ENCODE results near the gene PRDM10.
"Not testable (repeated sequence)": the region's sequence is repeated elsewhere in the genome, so short reads cannot be mapped to it uniquely, and the experiment has no call there.

Gene PRDM10

DNA sequence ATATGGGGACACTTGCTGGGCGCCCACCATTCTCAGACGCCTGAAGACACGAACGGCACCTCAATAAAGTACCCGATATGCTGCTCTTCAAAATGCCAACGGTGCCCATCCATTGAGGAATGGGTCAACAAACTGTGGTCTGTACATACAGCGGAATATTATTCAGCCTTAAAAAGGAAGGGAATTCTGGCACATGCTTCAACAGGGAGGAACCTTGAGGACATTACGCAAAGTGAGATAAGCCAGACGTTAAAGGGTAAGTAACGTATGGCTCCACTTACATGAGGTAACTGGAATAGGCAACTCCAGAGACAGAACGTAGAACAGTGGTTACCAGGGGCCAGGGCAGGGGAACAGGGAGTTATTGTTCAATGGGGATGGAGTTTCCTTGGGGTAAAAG, 28.0 kb downstream of the PRDM10 start:
- no peak for DNase-seq (ENCODE audit: low spot score)

GRCh38 chr11:129974237-129974636, 28.4 kb downstream of the PRDM10 start:
- DNase-seq (ENCODE audit: low spot score), result no peak

DNA sequence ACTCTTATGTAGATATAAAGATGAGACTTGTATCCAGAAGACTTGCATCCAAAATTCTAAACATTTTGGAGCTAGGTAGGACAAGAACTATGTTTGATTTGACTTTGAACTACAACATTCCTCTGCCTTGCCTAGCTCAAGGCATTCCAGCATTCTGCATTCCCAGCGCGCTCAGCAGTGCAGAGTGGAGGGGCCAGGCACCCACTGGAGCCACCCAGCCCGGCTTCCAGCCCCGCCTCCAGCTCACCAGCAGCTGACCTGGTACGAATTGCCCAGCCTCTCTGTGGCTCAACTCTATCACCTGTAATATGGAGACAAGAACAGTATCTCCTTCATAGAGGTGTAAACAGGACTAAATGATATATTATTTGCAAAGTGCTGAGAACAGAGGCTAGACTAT, 28.8 kb downstream of the PRDM10 start:
- DNase-seq (ENCODE audit: low spot score), result no peak

DNA sequence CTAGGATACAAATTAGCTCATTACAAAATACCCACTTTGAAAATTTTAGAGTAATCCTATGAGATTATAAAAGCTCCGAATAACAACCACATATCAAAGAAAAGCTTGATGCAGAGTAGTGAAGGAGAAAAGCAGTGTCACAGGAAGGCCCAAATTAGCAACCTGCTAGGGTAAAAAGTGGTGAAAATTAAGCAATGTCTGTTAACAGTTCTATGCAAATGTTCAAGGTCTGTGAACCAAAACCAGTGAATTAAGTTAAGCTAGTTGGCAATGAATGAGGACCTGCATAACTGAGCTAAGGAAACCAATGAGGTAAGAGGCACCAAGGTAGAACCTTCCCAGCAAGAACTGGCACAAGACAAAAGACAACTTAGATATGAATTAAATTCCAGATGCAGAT, 29.6 kb downstream of the PRDM10 start:
- no peak for DNase-seq (ENCODE audit: low spot score)

GRCh38 chr11:129972611-129973010, 30.0 kb downstream of the PRDM10 start:
- DNase-seq (ENCODE audit: low spot score), result no peak

DNA sequence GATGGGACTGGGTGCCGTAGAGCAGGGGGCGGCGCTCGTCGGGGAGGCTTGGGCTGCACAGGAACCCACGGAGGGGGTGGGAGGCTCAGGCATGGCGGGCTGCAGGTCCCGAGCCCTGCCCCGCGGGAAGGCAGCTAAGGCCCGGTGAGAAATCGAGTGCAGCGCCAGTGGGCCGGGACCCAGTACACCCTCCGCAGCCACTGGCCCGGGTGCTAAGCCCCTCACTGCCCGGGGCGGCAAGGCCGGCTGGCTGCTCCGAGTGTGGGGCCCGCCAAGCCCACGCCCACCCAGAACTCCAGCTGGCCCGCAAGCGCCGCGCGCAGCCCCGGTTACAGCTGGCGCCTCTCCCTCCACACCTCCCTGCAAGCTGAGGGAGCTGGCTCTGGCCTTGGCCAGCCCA, 30.8 kb downstream of the PRDM10 start:
- not testable (repeated sequence) for DNase-seq (ENCODE audit: low spot score)

- DNase-seq (ENCODE audit: low spot score), result no peak
Observed at GRCh38 chr11:129969920-129970319, 32.7 kb downstream of the PRDM10 start.

DNA sequence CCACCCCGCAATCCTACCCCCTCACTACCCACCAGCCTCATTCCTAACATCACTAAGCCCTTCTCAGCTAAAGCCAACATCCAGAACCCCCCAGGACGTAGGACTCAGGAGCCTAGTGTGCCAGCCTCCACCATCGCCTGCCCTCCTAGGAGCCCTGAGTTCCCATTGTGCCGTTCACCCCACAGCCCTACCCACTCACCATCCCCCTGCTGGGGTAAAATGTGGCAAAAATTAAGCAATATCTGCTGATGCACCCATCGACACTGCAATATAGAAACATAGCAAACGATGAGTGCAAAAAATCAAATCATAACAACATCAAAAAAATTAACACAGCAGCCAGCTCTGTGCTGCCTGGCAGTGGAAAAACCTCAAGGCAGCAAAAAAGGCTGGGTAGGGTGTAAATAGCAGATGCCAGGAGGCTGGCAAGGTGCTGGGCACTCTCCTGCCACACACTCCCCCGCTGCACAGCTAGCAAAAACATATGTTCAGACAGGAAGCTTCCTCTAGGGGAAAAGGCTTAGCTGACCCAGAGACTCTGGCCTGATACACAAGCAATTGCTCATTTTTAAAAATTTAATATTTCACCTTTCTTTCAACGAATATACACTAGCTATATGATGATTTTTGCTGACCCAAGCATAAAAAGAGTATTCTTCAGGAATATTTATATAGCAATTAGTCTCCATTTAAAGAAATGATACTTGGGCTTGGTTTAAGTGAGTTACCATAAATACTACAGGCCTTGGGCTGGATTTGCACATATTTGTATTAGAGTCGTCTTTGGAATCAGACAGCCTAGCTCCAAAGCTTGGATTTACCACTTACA, 33.8 kb downstream of the PRDM10 start:
- no peak for DNase-seq (ENCODE audit: low spot score)

- no peak for DNase-seq (ENCODE audit: low spot score)
Observed at GRCh38 chr11:129967996-129968395, 34.6 kb downstream of the PRDM10 start.

- no peak for DNase-seq (ENCODE audit: low spot score)
Observed at GRCh38 chr11:129965248-129965647, 37.4 kb downstream of the PRDM10 start.

DNA sequence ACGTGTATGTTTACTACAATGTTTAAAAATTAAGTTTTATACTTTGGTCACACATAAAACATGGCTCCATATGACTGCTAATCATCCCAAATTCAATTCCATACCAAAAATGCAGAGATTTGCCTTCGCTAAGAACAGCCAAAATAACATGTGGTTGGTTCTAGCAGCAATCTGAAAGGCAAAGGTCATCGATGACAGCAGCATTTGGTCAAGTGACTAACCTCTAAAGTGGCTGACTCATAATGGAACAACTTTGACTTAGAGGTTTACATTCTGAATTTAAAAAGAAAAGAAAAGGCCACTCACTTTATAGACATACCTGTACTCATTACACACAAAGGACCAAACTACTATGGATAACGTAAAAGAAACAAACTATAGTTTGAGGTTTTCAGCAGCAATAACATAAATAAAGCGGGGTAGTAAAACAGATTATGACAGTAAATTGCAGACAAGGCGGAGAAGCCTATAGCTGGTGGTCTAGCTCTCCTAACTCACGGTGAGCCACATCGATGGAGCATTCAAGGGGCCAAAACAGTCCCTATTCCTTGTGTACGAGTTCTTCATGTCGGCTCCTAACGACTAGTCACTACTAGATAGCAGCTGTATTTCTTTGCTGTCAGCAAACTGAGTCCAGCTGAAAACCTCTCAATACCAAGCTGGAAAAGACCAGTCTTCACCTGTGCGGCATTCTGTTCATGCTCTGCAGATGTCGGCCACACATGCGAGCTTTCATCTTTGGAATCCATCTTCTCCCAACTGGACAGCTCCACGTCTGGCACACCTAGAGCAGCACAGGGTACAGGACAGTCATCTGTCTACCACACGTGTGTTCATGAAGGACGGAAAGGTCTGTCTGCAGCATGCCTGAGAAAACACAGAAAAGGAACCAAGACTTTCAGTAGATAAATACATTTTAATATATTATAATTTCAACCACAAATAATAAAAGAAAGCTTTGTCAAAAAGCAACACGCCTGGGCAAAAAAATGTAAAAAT, 42.1 kb downstream of the PRDM10 start:
- peak; percentile 24 for DNase-seq (ENCODE audit: low spot score)

DNA sequence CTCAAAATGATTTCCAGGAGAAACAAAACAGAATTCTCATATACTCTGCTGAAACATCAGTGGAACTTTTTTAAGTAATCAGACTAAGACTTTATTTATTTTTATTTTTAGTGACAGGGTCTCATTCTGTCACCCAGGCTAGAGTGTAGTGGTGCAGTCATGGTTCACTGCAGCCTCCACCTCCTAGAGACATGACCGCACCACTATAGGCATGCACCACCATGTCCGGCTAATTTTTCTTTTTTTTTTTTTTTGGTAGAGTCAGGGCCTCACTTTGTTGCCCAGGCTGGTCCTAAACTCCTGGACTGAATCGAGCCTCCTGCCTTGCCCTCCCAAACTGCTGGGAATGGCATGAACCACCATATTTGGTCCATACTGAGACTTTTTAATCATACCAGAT, 42.9 kb downstream of the PRDM10 start:
- DNase-seq (ENCODE audit: low spot score), result no peak

DNA sequence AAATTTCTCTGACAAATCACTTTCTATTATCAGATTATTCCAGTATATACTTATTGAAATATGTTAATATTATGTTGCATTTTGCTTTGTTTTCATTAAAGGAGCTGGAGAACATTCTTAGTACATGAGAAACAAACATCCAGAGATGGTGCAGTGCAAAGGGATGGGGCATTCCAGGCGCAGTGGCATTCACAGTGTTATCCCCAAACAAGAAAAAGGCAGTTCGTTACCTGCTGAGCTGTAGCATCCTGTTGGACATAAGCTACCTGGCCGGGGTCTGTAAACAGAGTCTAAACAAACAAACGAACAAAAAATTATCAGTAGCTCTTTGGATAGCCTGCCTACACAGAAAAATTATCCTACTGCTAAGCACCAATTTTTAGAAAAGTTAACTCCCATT, 47.4 kb downstream of the PRDM10 start:
- DNase-seq (ENCODE audit: low spot score), result no peak

DNA sequence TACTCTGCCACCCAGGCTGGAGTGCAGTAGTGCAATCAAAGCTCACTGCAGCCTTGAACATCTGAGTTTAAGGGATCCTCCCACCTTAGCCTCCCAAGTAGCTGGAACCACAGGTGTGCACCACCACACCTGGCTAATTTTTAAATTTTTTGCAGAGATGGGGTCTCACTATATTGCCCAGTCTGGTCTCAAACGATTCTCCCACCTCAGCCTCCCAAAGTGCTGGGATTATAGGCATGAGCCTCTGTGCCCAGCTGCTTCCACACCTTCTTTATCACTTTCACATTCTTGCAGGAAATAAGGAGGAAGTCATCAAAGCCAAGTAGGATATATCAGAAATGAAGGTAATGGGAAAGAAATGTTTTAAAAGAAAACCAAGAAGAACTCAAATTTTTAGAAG, 47.9 kb downstream of the PRDM10 start:
- DNase-seq (ENCODE audit: low spot score), result not testable (repeated sequence)

GRCh38 chr11:129951866-129952262, 50.8 kb downstream of the PRDM10 start:
- DNase-seq (ENCODE audit: low spot score), result no peak

DNA sequence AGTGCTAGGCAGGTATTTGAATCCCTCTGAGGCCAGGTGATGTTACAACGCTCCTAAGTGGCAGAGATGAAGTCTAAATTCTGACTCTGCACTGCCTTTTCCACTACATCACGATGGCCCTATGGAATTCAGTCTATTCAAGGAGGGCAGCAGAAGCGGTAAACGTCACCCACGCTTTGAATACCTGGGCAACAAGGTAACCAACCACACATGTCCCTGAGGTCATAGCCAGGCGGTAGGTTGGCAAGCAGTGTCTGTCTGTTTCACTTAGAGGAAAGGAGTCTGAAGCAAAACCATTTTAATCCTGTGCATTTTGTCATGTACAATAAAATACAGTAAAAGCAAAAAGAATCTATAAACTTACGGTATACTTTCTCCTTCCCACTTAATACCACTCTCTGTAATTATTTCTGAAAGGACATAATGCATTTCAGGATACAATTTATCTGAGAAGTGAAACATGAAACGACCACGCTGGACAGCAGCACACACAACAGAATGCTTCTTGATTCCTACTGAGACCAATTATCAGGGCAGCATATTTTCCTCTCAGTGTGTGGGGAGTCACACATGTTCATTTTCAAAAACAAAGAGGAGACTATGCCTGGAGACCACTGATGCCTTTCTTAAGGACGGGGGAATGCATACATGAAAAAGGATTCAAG, 51.3 kb downstream of the PRDM10 start:
- DNase-seq (ENCODE audit: low spot score), result no peak

GRCh38 chr11:129950101-129951091, 52.2 kb downstream of the PRDM10 start:
- DNase-seq (ENCODE audit: low spot score), result peak; percentile 40

- DNase-seq (ENCODE audit: low spot score), result no peak
Observed at GRCh38 chr11:129948926-129949466, 53.6 kb downstream of the PRDM10 start.

DNA sequence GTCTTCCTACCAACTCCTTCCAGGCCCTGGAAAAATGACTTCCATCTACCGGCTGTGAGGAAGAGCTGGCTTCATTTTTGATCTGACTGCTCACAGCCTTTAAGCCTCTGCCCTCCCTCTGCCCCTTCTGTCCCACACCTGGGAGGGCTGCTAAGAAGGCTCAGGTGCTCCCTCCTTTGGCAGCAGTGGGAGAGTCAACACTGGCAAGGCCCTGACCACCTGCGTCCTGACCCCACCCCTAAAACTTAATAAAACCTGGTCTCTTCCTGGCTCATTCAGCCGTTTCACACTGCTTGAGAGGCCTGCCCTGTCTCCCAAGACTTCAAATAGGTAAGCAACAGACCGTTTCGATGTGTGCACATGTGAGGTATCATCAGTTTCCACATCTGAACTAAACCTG, 55.2 kb downstream of the PRDM10 start:
- DNase-seq (ENCODE audit: low spot score), result no peak

DNA sequence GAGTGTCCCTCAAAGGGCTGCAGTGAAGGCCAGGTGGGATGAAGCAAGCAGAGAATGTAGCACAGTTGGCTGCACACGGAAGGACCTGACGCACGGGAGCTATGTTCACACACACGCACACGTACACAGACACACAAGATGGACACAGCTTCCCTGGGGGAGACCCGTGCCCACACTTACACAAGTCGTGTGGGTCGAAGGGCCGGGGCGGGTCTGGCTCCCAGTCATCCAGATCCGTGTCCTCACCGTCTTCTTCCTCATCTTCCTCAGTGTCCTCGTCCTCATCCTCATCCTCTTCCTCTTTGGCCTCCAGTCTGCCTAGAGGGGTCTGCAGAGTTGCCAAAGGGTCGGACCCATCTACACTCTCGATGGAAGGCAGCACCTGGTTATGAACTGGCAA, 55.7 kb downstream of the PRDM10 start:
- no peak for DNase-seq (ENCODE audit: low spot score)

- DNase-seq (ENCODE audit: low spot score), result no peak
Observed at GRCh38 chr11:129946256-129946655, 56.4 kb downstream of the PRDM10 start.
